GM23338 (cell line): ENCODE results near the gene SLC1A3. TPM values are rescaled to one million over a fixed set of nuclear protein-coding genes. Genes with fewer than 3 reads are reported as not detected.

Experiments
- polyA plus RNA-seq: library from polyadenylated mRNA; unstranded; fragments of >200 nt; fragmentation: Nextera tagmentation; extraction: Ambion mirVana; gene quantifications from 2 replicates; pipeline ENCODE4 v1.2.1, GENCODE V29; 2016
- small RNA-seq: library from RNA; depleted of rRNA; stranded (forward); fragments of <200 nt; gene quantifications from one replicate; pipeline ENCODE3, GENCODE V24; 2014; ENCODE audit warnings: low replicate concordance
- total RNA-seq: library from RNA; depleted of rRNA; stranded (reverse); fragments of >200 nt; shearing (Covaris generic); gene quantifications from 2 replicates; pipeline ENCODE4 v1.2.3, GENCODE V29; 2014

Gene SLC1A3
- total and polyA plus RNA-seq, 2 experiments from 2014 or later = 29.0 to 40.7 TPM

Small RNAs within 50 kb of the gene (small RNA-seq; reads per million reads assigned to genes)
- not detected for gene AC010631.1
